CD14-positive monocyte (primary cell): ENCODE results near the gene NUP205. TPM values are rescaled to one million over a fixed set of nuclear protein-coding genes. Genes with fewer than 3 reads are reported as not detected.

Source experiments
- DNase-seq, 3 donors: peaks; one replicate each; pipeline ENCODE4 v3.0.0-alpha.2; 2011 to 2022
- H2AFZ ChIP-seq: 2 replicates; pipeline ENCODE4 v1.6.0; 2012; ENCODE audit warnings: mild to moderate bottlenecking, low read depth, low read length, inconsistent platforms; ENCODE audit not compliant: insufficient read depth, poor library complexity, severe bottlenecking
- H3K27ac ChIP-seq, 2 donors: 1 replicate in 1 of 2; 2 replicates in 1 of 2; pipeline ENCODE4 v1.5.1; 2012 to 2013; ENCODE audit warnings: low read length in 2 of 2, control low read depth in 1 of 2, inconsistent platforms in 1 of 2, low read depth in 1 of 2, mild to moderate bottlenecking in 1 of 2
- H3K27me3 ChIP-seq, 2 donors: one replicate each; pipeline versions ENCODE4 v1.6.0 to v1.6.1; 2011 to 2013; ENCODE audit warnings: low read length in 2 of 2; ENCODE audit not compliant: control insufficient read depth in 2 of 2, insufficient read depth in 2 of 2
- H3K36me3 ChIP-seq, 2 donors: replicated peaks in 1 of 2; 1 replicate in 1 of 2; 2 replicates in 1 of 2; pipeline versions ENCODE4 v1.5.1 to v1.6.1; 2012 to 2013; ENCODE audit warnings: low read length in 2 of 2, control low read depth in 1 of 2, inconsistent platforms in 1 of 2, mild to moderate bottlenecking in 1 of 2; ENCODE audit not compliant: insufficient read depth in 2 of 2, control insufficient read depth in 1 of 2
- H3K4me1 ChIP-seq, 2 donors: 1 replicate in 1 of 2; 2 replicates in 1 of 2; pipeline versions ENCODE4 v1.5.1 to v1.6.1; 2012 to 2013; ENCODE audit warnings: low read length in 2 of 2, control low read depth in 1 of 2, inconsistent platforms in 1 of 2, mild to moderate bottlenecking in 1 of 2, moderate library complexity in 1 of 2; ENCODE audit not compliant: insufficient read depth in 2 of 2, control insufficient read depth in 1 of 2
- H3K4me2 ChIP-seq: replicated peaks from 2 replicates; pipeline ENCODE3; 2012; ENCODE audit warnings: low read length, moderate library complexity, mild to moderate bottlenecking; ENCODE audit not compliant: poor library complexity, severe bottlenecking; ENCODE audit errors: extremely low read depth
- H3K4me3 ChIP-seq, 3 experiments: fragments of 200-600 bp in 1 of 3; sonication (generic) in 1 of 3; replicated peaks in 1 of 3; 1 replicate in 2 of 3; 2 replicates in 1 of 3; pipeline ENCODE4 v1.5.1; 2011 to 2013; ENCODE audit warnings: low read length in 3 of 3, mild to moderate bottlenecking in 3 of 3, control low read depth in 2 of 3, low read depth in 2 of 3, inconsistent platforms in 1 of 3, moderate library complexity in 1 of 3
- H3K79me2 ChIP-seq: 2 replicates; pipeline ENCODE4 v1.6.0; 2012; ENCODE audit warnings: mild to moderate bottlenecking, control low read depth, inconsistent platforms, low read length, moderate library complexity; ENCODE audit not compliant: insufficient read depth
- H3K9ac ChIP-seq: 2 replicates; pipeline ENCODE4 v1.6.0; 2017; ENCODE audit warnings: low read length, mild to moderate bottlenecking; ENCODE audit not compliant: insufficient read depth, poor library complexity, severe bottlenecking
- H3K9me3 ChIP-seq, 2 donors: replicated peaks in 1 of 2; 1 replicate in 1 of 2; 2 replicates in 1 of 2; pipeline versions ENCODE4 v1.5.1 to v1.6.1; 2012 to 2013; ENCODE audit warnings: low read length in 2 of 2, control low read depth in 1 of 2; ENCODE audit not compliant: control insufficient read depth in 1 of 2, insufficient read depth in 1 of 2
- H4K20me1 ChIP-seq: 2 replicates; pipeline ENCODE4 v1.6.0; 2012; ENCODE audit warnings: mild to moderate bottlenecking, low read length, control low read depth, moderate library complexity; ENCODE audit not compliant: insufficient read depth
- H3K27ac Mint-ChIP-seq, 7 donors: one replicate each; pipeline ENCODE4 v1.8.0; 2020; ENCODE audit warnings: mild to moderate bottlenecking in 7 of 7, mixed read lengths in 7 of 7, moderate library complexity in 6 of 7, inconsistent platforms in 2 of 7
- H3K27me3 Mint-ChIP-seq, 3 donors: one replicate each; pipeline ENCODE4 v1.8.0; 2021 to 2022; ENCODE audit warnings: low read depth in 3 of 3, mild to moderate bottlenecking in 3 of 3, mixed read lengths in 3 of 3, moderate library complexity in 3 of 3, inconsistent platforms in 1 of 3
- H3K36me3 Mint-ChIP-seq, 2 donors: one replicate each; pipeline ENCODE4 v1.8.0; 2020; ENCODE audit warnings: mixed read lengths in 2 of 2, inconsistent platforms in 1 of 2, mild to moderate bottlenecking in 1 of 2
- H3K4me1 Mint-ChIP-seq: one replicate; pipeline ENCODE4 v1.8.0; 2020; ENCODE audit warnings: mild to moderate bottlenecking, mixed read lengths
- H3K4me3 Mint-ChIP-seq, 2 donors: one replicate each; pipeline ENCODE4 v1.8.0; 2020; ENCODE audit warnings: mild to moderate bottlenecking in 2 of 2, mixed read lengths in 2 of 2, moderate library complexity in 1 of 2
- H3K9me3 Mint-ChIP-seq, 7 donors: one replicate each; pipeline ENCODE4 v1.8.0; 2020 to 2022; ENCODE audit warnings: mixed read lengths in 7 of 7, mild to moderate bottlenecking in 6 of 7, moderate library complexity in 6 of 7, inconsistent platforms in 2 of 7
- CTCF ChIP-seq: fragments of 200-600 bp; IDR thresholded peaks from one replicate; pipeline ENCODE4 v1.8.0; 2022; ENCODE audit warnings: antibody characterized with exemption, mild to moderate bottlenecking
- WGBS: methylation state at CpG from one replicate; pipeline ENCODE4 v1.1.5; 2013; ENCODE audit warnings: missing lambda C conversion rate; ENCODE audit not compliant: insufficient coverage; 5-methylcytosine and 5-hydroxymethylcytosine counted together
- intact Hi-C, 2 donors: fragments of 100-400 bp; cut with micrococcal nuclease; formaldehyde crosslinking; loops; one replicate each; pipeline versions ENCODE4 v1.15.0 to v1.15.1; 2023
- polyA plus RNA-seq, 3 donors: library from polyadenylated mRNA; depleted of rRNA in 1 of 3; unstranded in 2 of 3; stranded (reverse) in 1 of 3; fragments of 300-500 nt in 2 of 3; fragments of >200 nt in 1 of 3; fragmentation: Illumina TruSeq in 2 of 3; gene quantifications; 1 replicate in 2 of 3; 2 replicates in 1 of 3; pipeline ENCODE4 v1.2.3, GENCODE V29; 2012 to 2021

Gene NUP205
- polyA plus RNA-seq, 3 donors: 10.9 to 15.2 (median 13.7) TPM

- no peak overlapping the region for H3K4me3 ChIP-seq
- no peak overlapping the region for H3K4me3 Mint-ChIP-seq
- WGBS: 95% methylated on average over 3 of the region's 6 CpGs
Observed at GRCh38 chr7:135541029-135541428, 16.7 kb upstream of the NUP205 start.

GRCh38 chr7:135550196-135550595 is 7.5 kb upstream of the NUP205 start:
- Histone ChIP-seq H3K4me3 (no peak overlapping the region), H3K4me2 (no peak overlapping the region), H3K27ac (no peak overlapping the region), H4K20me1 (no peaks in the 10 kb centered on the region), H3K36me3 (no peaks in the 10 kb centered on the region), H3K79me2 (no peaks in the 10 kb centered on the region), H3K9me3 (no peaks in the 10 kb centered on the region), H3K4me1 (peaks cover 0 to 7% of the 10 kb centered on the region in 2 donors), H2AFZ (no peak overlapping the region), H3K27me3 (no peaks in the 10 kb centered on the region), H3K9ac (no peak overlapping the region)
- Mint-ChIP-seq H3K36me3 (no peaks in the 10 kb centered on the region), H3K27ac (peak overlapping the region in 2 of 7 donors; percentile 13 to 44), H3K9me3 (peaks cover 0 to 3% (median 0%) of the 10 kb centered on the region in 7 donors), H3K4me3 (no peak overlapping the region), H3K4me1 (peaks cover 7% of the 10 kb centered on the region), H3K27me3 (peaks cover 0 to 4% (median 3%) of the 10 kb centered on the region in 3 donors)
- intact Hi-C loops: no loop called here
- WGBS: 95% methylated on average over 6 of the region's 7 CpGs
- TF ChIP-seq CTCF: no peak
- no peak for DNase-seq

More at GRCh38 chr7:135541029-135541428, 16.7 kb upstream of the NUP205 start:
- Histone ChIP-seq H3K27me3 (no peaks in the 10 kb centered on the region), H3K4me1 (peaks cover 17 to 21% of the 10 kb centered on the region in 2 donors), H3K9ac (no peak overlapping the region), H3K36me3 (no peaks in the 10 kb centered on the region), H3K79me2 (no peaks in the 10 kb centered on the region), H3K27ac (no peak overlapping the region), H3K9me3 (no peaks in the 10 kb centered on the region), H2AFZ (no peak overlapping the region), H4K20me1 (no peaks in the 10 kb centered on the region), H3K4me2 (no peak overlapping the region)
- Mint-ChIP-seq H3K9me3 (peaks cover 0 to 5% (median 0%) of the 10 kb centered on the region in 7 donors), H3K27ac (no peak overlapping the region), H3K27me3 (peaks cover 0 to 3% (median 1%) of the 10 kb centered on the region in 3 donors), H3K36me3 (no peaks in the 10 kb centered on the region), H3K4me1 (peaks cover 21% of the 10 kb centered on the region)
- TF ChIP-seq CTCF: no peak
- intact Hi-C loops: no loop called here
- DNase-seq: no peak
